Body of pancreas (tissue), 4 donors: ENCODE measurements around the gene ACADS.

ENCODE experiments used
- CTCF ChIP-seq, 7 experiments: fragments of 450-650 bp in 4 of 7; fragments of 200-600 bp in 3 of 7; sonication (generic) in 3 of 7; IDR thresholded peaks; one replicate each; pipeline ENCODE4 v1.5.1; 2016 to 2019; ENCODE audit warnings: antibody characterized with exemption in 7 of 7
- POLR2A ChIP-seq, 3 donors: fragments of 450-650 bp; IDR thresholded peaks; one replicate each; pipeline ENCODE4 v1.6.1; 2016; ENCODE audit warnings: antibody characterized with exemption in 3 of 3, mild to moderate bottlenecking in 2 of 3

- no peak for TF ChIP-seq POLR2A (IDR thresholded peaks at IDR 0.05)
- TF ChIP-seq CTCF (IDR thresholded peaks at IDR 0.05), result no peak
These were observed 62.3 kb downstream of the ACADS start for GRCh38 chr12:120787889-120788288.
